K562 (cell line): Measurements from ENCODE around the gene LBHD1. TPM values are rescaled to one million over a fixed set of nuclear protein-coding genes. Genes with fewer than 3 reads are reported as not detected.
A peak's percentile ranks its signal among the peaks of the same experiment; 100 is the strongest.

Experiments
- ARID1B ChIP-seq: fragments of 450-650 bp; IDR thresholded peaks from 2 replicates; pipeline ENCODE4 v1.6.1; 2016; ENCODE audit warnings: antibody characterized with exemption, mild to moderate bottlenecking, inconsistent platforms
- CC2D1A ChIP-seq: fragments of 450-650 bp; IDR thresholded peaks from 2 replicates; pipeline ENCODE4 v1.6.1; 2017; ENCODE audit warnings: mild to moderate bottlenecking
- DIDO1 ChIP-seq: fragments of 450-650 bp; IDR thresholded peaks from 2 replicates; pipeline ENCODE4 v1.6.1; 2016; ENCODE audit warnings: low read depth, missing biosample characterization, missing genetic modification characterization
- FOXP1 ChIP-seq: sonication (generic); formaldehyde crosslinking; IDR thresholded peaks from 2 replicates; pipeline ENCODE4 v1.8.0; 2022; ENCODE audit warnings: mild to moderate bottlenecking, missing genetic modification reagents
- KAT7 ChIP-seq: sonication (generic); formaldehyde crosslinking; IDR thresholded peaks from 2 replicates; pipeline ENCODE4 v1.8.0; 2022; ENCODE audit warnings: missing genetic modification reagents, mild to moderate bottlenecking, borderline replicate concordance
- NBN ChIP-seq: fragments of 450-650 bp; IDR thresholded peaks from 2 replicates; pipeline ENCODE4 v1.6.1; 2016; ENCODE audit warnings: low read depth, mild to moderate bottlenecking
- SIN3B ChIP-seq: fragments of 450-650 bp; IDR thresholded peaks from 2 replicates; pipeline ENCODE4 v1.6.1; 2017; ENCODE audit warnings: low read depth, mild to moderate bottlenecking, moderate library complexity
- ZNF174 ChIP-seq: fragments of 250-450 bp; sonication (Bioruptor Pico); IDR thresholded peaks from 2 replicates; pipeline ENCODE4 v1.4.0; 2020; ENCODE audit warnings: mild to moderate bottlenecking
- ZNF668 ChIP-seq: fragments of 250-450 bp; sonication (Bioruptor Pico); IDR thresholded peaks from 2 replicates; pipeline ENCODE4 v1.8.0; 2022; ENCODE audit warnings: mild to moderate bottlenecking, inconsistent platforms
- polyA plus RNA-seq, 8 experiments: library from polyadenylated mRNA; depleted of rRNA in 4 of 8; stranded (reverse) in 5 of 8; unstranded in 3 of 8; fragments of >200 nt; fragmentation: Nextera tagmentation in 2 of 8; fragmentation: Illumina TruSeq in 1 of 8; extraction: Ambion mirVana in 2 of 8; extraction: Trizol in 1 of 8; gene quantifications; 2 replicates each; pipeline versions ENCODE4 v1.2.1 to v1.2.3, GENCODE V29; 2011 to 2014; ENCODE audit warnings: inconsistent platforms in 1 of 8, missing spikeins in 1 of 8
- total RNA-seq, 7 experiments: library from RNA; depleted of rRNA in 6 of 7; stranded (reverse); fragments of >200 nt in 6 of 7; fragmentation: Illumina TruSeq in 2 of 7; extraction: Trizol in 2 of 7; gene quantifications; 2 replicates each; pipeline versions ENCODE4 v1.2.1 to v1.2.3, GENCODE V29; 2011 to 2021; ENCODE audit warnings: low replicate concordance in 1 of 7
- TF ChIP-seq, protein P1 (sequence below): fragments of 250-450 bp; sonication (Bioruptor Pico); IDR thresholded peaks from 2 replicates; pipeline ENCODE4 v1.4.0; 2020
- TF ChIP-seq, protein P2 (sequence below), 2 experiments: fragments of 450-650 bp; IDR thresholded peaks; 2 replicates each; pipeline ENCODE4 v1.6.1; 2018; ENCODE audit warnings: mild to moderate bottlenecking in 2 of 2, low read depth in 1 of 2; ENCODE audit not compliant: partially characterized antibody in 2 of 2
- TF ChIP-seq, protein P3 (sequence below): fragments of 450-650 bp; IDR thresholded peaks from 2 replicates; pipeline ENCODE4 v1.7.1; 2018; ENCODE audit warnings: mild to moderate bottlenecking, low read depth; ENCODE audit not compliant: partially characterized antibody
- TF ChIP-seq, protein P4 (sequence below): fragments of 450-650 bp; IDR thresholded peaks from 2 replicates; pipeline ENCODE4 v1.6.1; 2016; ENCODE audit warnings: antibody characterized with exemption

Gene LBHD1
- total and polyA plus RNA-seq, 9 of the 15 experiments (the other 6 are each of a cell fraction or from before 2014, with no cell fraction given): 2.6 to 28.0 (median 12.5) TPM

DNA sequence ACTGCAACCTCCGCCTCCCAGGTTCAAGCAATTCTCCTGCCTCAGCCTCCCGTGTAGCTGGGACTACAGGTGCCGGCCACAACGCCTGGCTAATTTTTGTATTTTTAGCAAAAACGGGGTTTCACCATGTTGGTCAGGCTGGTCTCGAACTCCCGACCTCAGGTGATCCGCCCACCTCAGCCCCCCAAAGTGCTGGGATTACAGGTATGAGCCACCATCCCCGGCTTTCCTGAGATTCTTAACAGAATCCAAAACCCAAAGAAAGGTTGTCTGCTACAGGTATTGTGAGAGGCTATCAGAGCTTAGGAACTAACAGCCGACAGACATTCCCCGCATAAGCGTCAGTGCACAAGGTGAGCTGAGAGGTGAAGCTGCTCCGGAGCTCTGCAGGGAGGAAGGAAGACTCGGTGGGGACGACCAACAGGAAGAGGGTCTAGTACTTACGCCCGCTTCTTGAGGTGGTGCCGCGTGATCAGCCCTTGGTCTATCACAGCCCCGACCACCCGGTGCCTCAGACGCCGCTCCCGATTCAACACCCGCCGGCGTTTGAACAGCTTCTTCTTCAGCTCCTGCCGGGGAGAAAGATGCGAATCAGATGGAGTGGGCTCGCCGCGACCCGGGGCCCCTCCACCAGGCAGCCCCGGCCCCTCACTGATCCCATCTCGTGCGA lies 7.5 kb downstream of the LBHD1 start (continued):
- TF ChIP-seq, protein P1, sequence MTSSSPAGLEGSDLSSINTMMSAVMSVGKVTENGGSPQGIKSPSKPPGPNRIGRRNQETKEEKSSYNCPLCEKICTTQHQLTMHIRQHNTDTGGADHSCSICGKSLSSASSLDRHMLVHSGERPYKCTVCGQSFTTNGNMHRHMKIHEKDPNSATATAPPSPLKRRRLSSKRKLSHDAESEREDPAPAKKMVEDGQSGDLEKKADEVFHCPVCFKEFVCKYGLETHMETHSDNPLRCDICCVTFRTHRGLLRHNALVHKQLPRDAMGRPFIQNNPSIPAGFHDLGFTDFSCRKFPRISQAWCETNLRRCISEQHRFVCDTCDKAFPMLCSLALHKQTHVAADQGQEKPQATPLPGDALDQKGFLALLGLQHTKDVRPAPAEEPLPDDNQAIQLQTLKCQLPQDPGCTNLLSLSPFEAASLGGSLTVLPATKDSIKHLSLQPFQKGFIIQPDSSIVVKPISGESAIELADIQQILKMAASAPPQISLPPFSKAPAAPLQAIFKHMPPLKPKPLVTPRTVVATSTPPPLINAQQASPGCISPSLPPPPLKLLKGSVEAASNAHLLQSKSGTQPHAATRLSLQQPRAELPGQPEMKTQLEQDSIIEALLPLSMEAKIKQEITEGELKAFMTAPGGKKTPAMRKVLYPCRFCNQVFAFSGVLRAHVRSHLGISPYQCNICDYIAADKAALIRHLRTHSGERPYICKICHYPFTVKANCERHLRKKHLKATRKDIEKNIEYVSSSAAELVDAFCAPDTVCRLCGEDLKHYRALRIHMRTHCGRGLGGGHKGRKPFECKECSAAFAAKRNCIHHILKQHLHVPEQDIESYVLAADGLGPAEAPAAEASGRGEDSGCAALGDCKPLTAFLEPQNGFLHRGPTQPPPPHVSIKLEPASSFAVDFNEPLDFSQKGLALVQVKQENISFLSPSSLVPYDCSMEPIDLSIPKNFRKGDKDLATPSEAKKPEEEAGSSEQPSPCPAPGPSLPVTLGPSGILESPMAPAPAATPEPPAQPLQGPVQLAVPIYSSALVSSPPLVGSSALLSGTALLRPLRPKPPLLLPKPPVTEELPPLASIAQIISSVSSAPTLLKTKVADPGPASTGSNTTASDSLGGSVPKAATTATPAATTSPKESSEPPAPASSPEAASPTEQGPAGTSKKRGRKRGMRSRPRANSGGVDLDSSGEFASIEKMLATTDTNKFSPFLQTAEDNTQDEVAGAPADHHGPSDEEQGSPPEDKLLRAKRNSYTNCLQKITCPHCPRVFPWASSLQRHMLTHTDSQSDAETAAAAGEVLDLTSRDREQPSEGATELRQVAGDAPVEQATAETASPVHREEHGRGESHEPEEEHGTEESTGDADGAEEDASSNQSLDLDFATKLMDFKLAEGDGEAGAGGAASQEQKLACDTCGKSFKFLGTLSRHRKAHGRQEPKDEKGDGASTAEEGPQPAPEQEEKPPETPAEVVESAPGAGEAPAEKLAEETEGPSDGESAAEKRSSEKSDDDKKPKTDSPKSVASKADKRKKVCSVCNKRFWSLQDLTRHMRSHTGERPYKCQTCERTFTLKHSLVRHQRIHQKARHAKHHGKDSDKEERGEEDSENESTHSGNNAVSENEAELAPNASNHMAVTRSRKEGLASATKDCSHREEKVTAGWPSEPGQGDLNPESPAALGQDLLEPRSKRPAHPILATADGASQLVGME: no peak
- TF ChIP-seq FOXP1 (CRISPR knock-in tag) (no peak), KAT7 (CRISPR knock-in tag) (peak; percentile 6; the same call in 1 of the 2 replicates), ZNF668 (CRISPR knock-in tag) (no peak), SIN3B (0 out of 2 replicates have a peak, but pooled peaks have one; percentile 47), ZNF174 (CRISPR knock-in tag) (no peak), ARID1B (no peak), DIDO1 (tag) (no peak), CC2D1A (peak; percentile 9; the same call in 1 of the 2 replicates), NBN (no peak)
- TF ChIP-seq, protein P2, sequence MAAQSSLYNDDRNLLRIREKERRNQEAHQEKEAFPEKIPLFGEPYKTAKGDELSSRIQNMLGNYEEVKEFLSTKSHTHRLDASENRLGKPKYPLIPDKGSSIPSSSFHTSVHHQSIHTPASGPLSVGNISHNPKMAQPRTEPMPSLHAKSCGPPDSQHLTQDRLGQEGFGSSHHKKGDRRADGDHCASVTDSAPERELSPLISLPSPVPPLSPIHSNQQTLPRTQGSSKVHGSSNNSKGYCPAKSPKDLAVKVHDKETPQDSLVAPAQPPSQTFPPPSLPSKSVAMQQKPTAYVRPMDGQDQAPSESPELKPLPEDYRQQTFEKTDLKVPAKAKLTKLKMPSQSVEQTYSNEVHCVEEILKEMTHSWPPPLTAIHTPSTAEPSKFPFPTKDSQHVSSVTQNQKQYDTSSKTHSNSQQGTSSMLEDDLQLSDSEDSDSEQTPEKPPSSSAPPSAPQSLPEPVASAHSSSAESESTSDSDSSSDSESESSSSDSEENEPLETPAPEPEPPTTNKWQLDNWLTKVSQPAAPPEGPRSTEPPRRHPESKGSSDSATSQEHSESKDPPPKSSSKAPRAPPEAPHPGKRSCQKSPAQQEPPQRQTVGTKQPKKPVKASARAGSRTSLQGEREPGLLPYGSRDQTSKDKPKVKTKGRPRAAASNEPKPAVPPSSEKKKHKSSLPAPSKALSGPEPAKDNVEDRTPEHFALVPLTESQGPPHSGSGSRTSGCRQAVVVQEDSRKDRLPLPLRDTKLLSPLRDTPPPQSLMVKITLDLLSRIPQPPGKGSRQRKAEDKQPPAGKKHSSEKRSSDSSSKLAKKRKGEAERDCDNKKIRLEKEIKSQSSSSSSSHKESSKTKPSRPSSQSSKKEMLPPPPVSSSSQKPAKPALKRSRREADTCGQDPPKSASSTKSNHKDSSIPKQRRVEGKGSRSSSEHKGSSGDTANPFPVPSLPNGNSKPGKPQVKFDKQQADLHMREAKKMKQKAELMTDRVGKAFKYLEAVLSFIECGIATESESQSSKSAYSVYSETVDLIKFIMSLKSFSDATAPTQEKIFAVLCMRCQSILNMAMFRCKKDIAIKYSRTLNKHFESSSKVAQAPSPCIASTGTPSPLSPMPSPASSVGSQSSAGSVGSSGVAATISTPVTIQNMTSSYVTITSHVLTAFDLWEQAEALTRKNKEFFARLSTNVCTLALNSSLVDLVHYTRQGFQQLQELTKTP (IDR thresholded peaks at IDR 0.05; ENCODE audit: low read depth in 1 of 2, partially characterized antibody in 2 of 2): no peak
- TF ChIP-seq, protein P3, sequence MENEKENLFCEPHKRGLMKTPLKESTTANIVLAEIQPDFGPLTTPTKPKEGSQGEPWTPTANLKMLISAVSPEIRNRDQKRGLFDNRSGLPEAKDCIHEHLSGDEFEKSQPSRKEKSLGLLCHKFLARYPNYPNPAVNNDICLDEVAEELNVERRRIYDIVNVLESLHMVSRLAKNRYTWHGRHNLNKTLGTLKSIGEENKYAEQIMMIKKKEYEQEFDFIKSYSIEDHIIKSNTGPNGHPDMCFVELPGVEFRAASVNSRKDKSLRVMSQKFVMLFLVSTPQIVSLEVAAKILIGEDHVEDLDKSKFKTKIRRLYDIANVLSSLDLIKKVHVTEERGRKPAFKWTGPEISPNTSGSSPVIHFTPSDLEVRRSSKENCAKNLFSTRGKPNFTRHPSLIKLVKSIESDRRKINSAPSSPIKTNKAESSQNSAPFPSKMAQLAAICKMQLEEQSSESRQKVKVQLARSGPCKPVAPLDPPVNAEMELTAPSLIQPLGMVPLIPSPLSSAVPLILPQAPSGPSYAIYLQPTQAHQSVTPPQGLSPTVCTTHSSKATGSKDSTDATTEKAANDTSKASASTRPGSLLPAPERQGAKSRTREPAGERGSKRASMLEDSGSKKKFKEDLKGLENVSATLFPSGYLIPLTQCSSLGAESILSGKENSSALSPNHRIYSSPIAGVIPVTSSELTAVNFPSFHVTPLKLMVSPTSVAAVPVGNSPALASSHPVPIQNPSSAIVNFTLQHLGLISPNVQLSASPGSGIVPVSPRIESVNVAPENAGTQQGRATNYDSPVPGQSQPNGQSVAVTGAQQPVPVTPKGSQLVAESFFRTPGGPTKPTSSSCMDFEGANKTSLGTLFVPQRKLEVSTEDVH: no peak
- TF ChIP-seq, protein P4, sequence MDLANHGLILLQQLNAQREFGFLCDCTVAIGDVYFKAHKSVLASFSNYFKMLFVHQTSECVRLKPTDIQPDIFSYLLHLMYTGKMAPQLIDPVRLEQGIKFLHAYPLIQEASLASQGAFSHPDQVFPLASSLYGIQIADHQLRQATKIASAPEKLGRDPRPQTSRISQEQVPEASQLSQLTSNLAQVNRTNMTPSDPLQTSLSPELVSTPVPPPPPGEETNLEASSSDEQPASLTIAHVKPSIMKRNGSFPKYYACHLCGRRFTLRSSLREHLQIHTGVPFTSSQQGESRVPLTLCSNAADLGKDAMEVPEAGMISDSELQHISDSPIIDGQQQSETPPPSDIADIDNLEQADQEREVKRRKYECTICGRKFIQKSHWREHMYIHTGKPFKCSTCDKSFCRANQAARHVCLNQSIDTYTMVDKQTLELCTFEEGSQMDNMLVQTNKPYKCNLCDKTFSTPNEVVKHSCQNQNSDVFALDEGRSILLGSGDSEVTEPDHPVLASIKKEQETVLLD: 0 out of 2 replicates have a peak, but pooled peaks have one; percentile 18
